Stomach (tissue), 9 donors: ENCODE measurements around the gene SPAG9. TPM values are rescaled to one million over a fixed set of nuclear protein-coding genes. Genes with fewer than 3 reads are reported as not detected.

Source experiments
- DNase-seq, 2 donors: peaks; one replicate each; pipeline versions ENCODE4 v3.0.0 to v3.0.0-alpha.2; 2013 to 2019
- H3K27ac ChIP-seq, 5 donors: fragments of 200-600 bp in 4 of 5; sonication (generic) in 4 of 5; one replicate each; pipeline ENCODE4 v1.5.1; 2013 to 2019; ENCODE audit warnings: mild to moderate bottlenecking in 1 of 5, moderate library complexity in 1 of 5
- H3K27me3 ChIP-seq, 3 donors: fragments of 200-600 bp; sonication (generic); one replicate each; pipeline ENCODE4 v1.5.1; 2017 to 2019; ENCODE audit warnings: mixed run types in 1 of 3
- H3K36me3 ChIP-seq, 4 donors: fragments of 200-600 bp; sonication (generic); 1 replicate in 3 of 4; 2 replicates in 1 of 4; pipeline ENCODE4 v1.5.1; 2016 to 2019
- H3K4me1 ChIP-seq, 4 donors: fragments of 200-600 bp; sonication (generic); one replicate each; pipeline ENCODE4 v1.5.1; 2016 to 2019
- H3K4me3 ChIP-seq, 4 donors: fragments of 200-600 bp; sonication (generic) in 3 of 4; one replicate each; pipeline ENCODE4 v1.5.1; 2016 to 2019; ENCODE audit warnings: mild to moderate bottlenecking in 1 of 4
- H3K9me3 ChIP-seq, 4 donors: fragments of 200-600 bp; sonication (generic); one replicate each; pipeline ENCODE4 v1.5.1; 2016 to 2019
- CTCF ChIP-seq, 7 experiments: fragments of 450-650 bp in 4 of 7; fragments of 200-600 bp in 3 of 7; sonication (generic) in 3 of 7; IDR thresholded peaks; one replicate each; pipeline ENCODE4 v1.5.1; 2016 to 2019; ENCODE audit warnings: antibody characterized with exemption in 7 of 7, control low read depth in 2 of 7, mild to moderate bottlenecking in 1 of 7
- EP300 ChIP-seq: sonication (generic); formaldehyde crosslinking; IDR thresholded peaks from one replicate; pipeline ENCODE4 v1.6.1; 2017; ENCODE audit warnings: antibody characterized with exemption
- POLR2A ChIP-seq, 4 donors: fragments of 450-650 bp; IDR thresholded peaks; one replicate each; pipeline ENCODE4 v1.6.1; 2016; ENCODE audit warnings: antibody characterized with exemption in 4 of 4, control low read depth in 2 of 4, mild to moderate bottlenecking in 1 of 4, moderate library complexity in 1 of 4
- POLR2AphosphoS5 ChIP-seq, 3 donors: sonication (generic); formaldehyde crosslinking; IDR thresholded peaks; one replicate each; pipeline ENCODE4 v1.6.1; 2016; ENCODE audit warnings: antibody characterized with exemption in 3 of 3
- WGBS, 5 donors: extraction: QIAGEN DNeasy Blood & Tissue Kit in 3 of 5; methylation state at CpG; one replicate each; pipeline versions ENCODE4 v1.1.5 to v1.1.7; 2013 to 2018; 5-methylcytosine and 5-hydroxymethylcytosine counted together
- intact Hi-C: fragments of 100-400 bp; cut with DNase I; formaldehyde crosslinking; loops from one replicate; pipeline ENCODE4 v1.15.1; 2023; ENCODE audit warnings: low total_unique reads
- polyA plus RNA-seq, 3 donors: library from polyadenylated mRNA; stranded (reverse); fragments of 200-250 nt; gene quantifications; one replicate each; pipeline ENCODE4 v1.2.3, GENCODE V29; 2013
- total RNA-seq, 5 donors: library from RNA; depleted of rRNA; stranded (reverse); fragments of >200 nt; gene quantifications; one replicate each; pipeline versions ENCODE4 v1.1.0 to v1.2.3, GENCODE V29; 2014 to 2016
- donor health status: healthy with polysubstance abuse.
- donor health status: Bipolar disorder and iron deficiency.
- donor health status: healthy.

Gene SPAG9
- total and polyA plus RNA-seq, 8 donors: 10.2 to 209 (median 56.5) TPM

GRCh38 chr17:50973557-50974494 lies 146.8 kb downstream of the SPAG9 start:
- intact Hi-C loops: no loop called here
- no peak overlapping the region for H3K4me3 ChIP-seq
- WGBS, 5 donors: 80 to 89% (median 83%) methylated on average over 7 of the region's 7 CpGs
- H3K4me1 ChIP-seq: no peaks in the 10 kb centered on the region
- H3K36me3 ChIP-seq: peaks cover 30 to 92% (median 77%) of the 10 kb centered on the region in 4 donors
- no peak for DNase-seq
- no peaks in the 10 kb centered on the region for H3K9me3 ChIP-seq
- H3K27me3 ChIP-seq: no peaks in the 10 kb centered on the region
- no peak for TF ChIP-seq CTCF (IDR thresholded peaks at IDR 0.05)
- no peak for TF ChIP-seq EP300
- no peak for TF ChIP-seq POLR2AphosphoS5 (IDR thresholded peaks at IDR 0.05)
- TF ChIP-seq POLR2A (IDR thresholded peaks at IDR 0.05): no peak
- no peak overlapping the region for H3K27ac ChIP-seq

- TF ChIP-seq EP300 (no peak), CTCF (IDR thresholded peaks at IDR 0.05) (no peak), POLR2A (IDR thresholded peaks at IDR 0.05) (no peak), POLR2AphosphoS5 (IDR thresholded peaks at IDR 0.05) (no peak)
- Histone ChIP-seq H3K9me3 (no peaks in the 10 kb centered on the region), H3K4me1 (peaks cover 0 to 4% (median 0%) of the 10 kb centered on the region in 4 donors), H3K36me3 (peaks cover 23 to 88% (median 68%) of the 10 kb centered on the region in 4 donors), H3K4me3 (no peak overlapping the region), H3K27ac (no peak overlapping the region), H3K27me3 (no peaks in the 10 kb centered on the region)
- 81 to 90% (median 86%) methylated on average over 5 of the region's 5 CpGs for WGBS, 5 donors
- DNase-seq: peak in 1 of 2 donors; percentile 17
- intact Hi-C loops: no loop called here
These were observed 148.1 kb downstream of the SPAG9 start for GRCh38 chr17:50972577-50972976.

- WGBS, 5 donors: 58 to 80% (median 68%) methylated on average over 1 of the region's 1 CpG
- TF ChIP-seq POLR2A (IDR thresholded peaks at IDR 0.05): no peak
- TF ChIP-seq CTCF (IDR thresholded peaks at IDR 0.05): no peak
- no peak for TF ChIP-seq POLR2AphosphoS5 (IDR thresholded peaks at IDR 0.05)
- no peak for TF ChIP-seq EP300
These were observed 152.9 kb downstream of the SPAG9 start for GRCh38 chr17:50967795-50968194.

GRCh38 chr17:50966163-50966666 lies 154.5 kb downstream of the SPAG9 start:
- intact Hi-C loops: no loop called here
- 74 to 83% (median 78%) methylated on average over 3 of the region's 3 CpGs for WGBS, 5 donors
- no peaks in the 10 kb centered on the region for H3K9me3 ChIP-seq
- peaks cover 19 to 73% (median 67%) of the 10 kb centered on the region in 4 donors for H3K36me3 ChIP-seq
- DNase-seq: no peak
- H3K27ac ChIP-seq: no peak overlapping the region
- H3K4me3 ChIP-seq: no peak overlapping the region
- no peaks in the 10 kb centered on the region for H3K27me3 ChIP-seq
- peaks cover 0 to 4% (median 0%) of the 10 kb centered on the region in 4 donors for H3K4me1 ChIP-seq
- no peak for TF ChIP-seq POLR2A (IDR thresholded peaks at IDR 0.05)
- no peak for TF ChIP-seq POLR2AphosphoS5 (IDR thresholded peaks at IDR 0.05)
- no peak for TF ChIP-seq CTCF (IDR thresholded peaks at IDR 0.05)
- no peak for TF ChIP-seq EP300

More at GRCh38 chr17:50967795-50968194, 152.9 kb downstream of the SPAG9 start:
- intact Hi-C loops: no loop called here
- Histone ChIP-seq H3K4me3 (no peak overlapping the region), H3K27ac (peak overlapping the region in 2 of 5 donors; percentile 3 to 28), H3K27me3 (no peaks in the 10 kb centered on the region), H3K36me3 (peaks cover 19 to 76% (median 65%) of the 10 kb centered on the region in 4 donors), H3K9me3 (no peaks in the 10 kb centered on the region), H3K4me1 (peaks cover 0 to 4% (median 0%) of the 10 kb centered on the region in 4 donors)
- no peak for DNase-seq
